ENCODE data around the gene CDKAL1.

The CDKAL1 gene

GRCh38 chr6:20866036-20866435 lies 331.8 kb downstream of the CDKAL1 start:
- TF ChIP-seq ZBTB7A (IDR thresholded peaks at IDR 0.05; ENCODE audit: low read depth) = no peak
- no peak for TF ChIP-seq CREB1 (IDR thresholded peaks at IDR 0.05; ENCODE audit: low read depth)
- no peak for TF ChIP-seq USF1 (IDR thresholded peaks at IDR 0.05)
- no peak for TF ChIP-seq NFIC (IDR thresholded peaks at IDR 0.05)
- TF ChIP-seq TAF1 (IDR thresholded peaks at IDR 0.05; ENCODE audit: low read depth) = no peak

GRCh38 chr6:20866935-20867703 lies 332.9 kb downstream of the CDKAL1 start:
- TF ChIP-seq CEBPB (IDR thresholded peaks at IDR 0.05) = no peak
- no peak for TF ChIP-seq NFIC (IDR thresholded peaks at IDR 0.05)
- no peak for TF ChIP-seq TAF1 (IDR thresholded peaks at IDR 0.05; ENCODE audit: low read depth)
- no peak for TF ChIP-seq YY1 (IDR thresholded peaks at IDR 0.05; ENCODE audit: low read depth)
- no peak for TF ChIP-seq TCF12 (IDR thresholded peaks at IDR 0.05; ENCODE audit: low read depth)
- TF ChIP-seq EP300 (IDR thresholded peaks at IDR 0.05; ENCODE audit: borderline replicate concordance) = no peak
- TF ChIP-seq USF1 (IDR thresholded peaks at IDR 0.05) = no peak

- no peak for TF ChIP-seq FOXM1 (IDR thresholded peaks at IDR 0.05; ENCODE audit: borderline replicate concordance, low read depth)
Observed at GRCh38 chr6:20868397-20869096, 334.3 kb downstream of the CDKAL1 start.

- no peak for TF ChIP-seq TCF12 (IDR thresholded peaks at IDR 0.05; ENCODE audit: low read depth)
Observed at GRCh38 chr6:20870021-20870420, 335.8 kb downstream of the CDKAL1 start.

- TF ChIP-seq EGR1 (IDR thresholded peaks at IDR 0.05) (no peak), NFIC (IDR thresholded peaks at IDR 0.05) (no peak), CREB1 (IDR thresholded peaks at IDR 0.05; ENCODE audit: low read depth) (no peak), RAD21 (IDR thresholded peaks at IDR 0.05; ENCODE audit: low read depth) (no peak), CEBPB (IDR thresholded peaks at IDR 0.05) (no peak), YY1 (IDR thresholded peaks at IDR 0.05; ENCODE audit: low read depth) (no peak), TEAD4 (IDR thresholded peaks at IDR 0.05) (no peak), EP300 (IDR thresholded peaks at IDR 0.05; ENCODE audit: borderline replicate concordance) (no peak), USF1 (IDR thresholded peaks at IDR 0.05) (no peak), TAF1 (IDR thresholded peaks at IDR 0.05; ENCODE audit: low read depth) (no peak), ZBTB7A (IDR thresholded peaks at IDR 0.05; ENCODE audit: low read depth) (no peak), MAX (IDR thresholded peaks at IDR 0.05) (no peak), TCF12 (IDR thresholded peaks at IDR 0.05; ENCODE audit: low read depth) (no peak), FOXM1 (IDR thresholded peaks at IDR 0.05; ENCODE audit: borderline replicate concordance, low read depth) (no peak), REST (IDR thresholded peaks at IDR 0.05; ENCODE audit: low read depth) (no peak)
Observed at GRCh38 chr6:20870493-20870892, 336.2 kb downstream of the CDKAL1 start.

- TF ChIP-seq TEAD4 (IDR thresholded peaks at IDR 0.05) = no peak
- no peak for TF ChIP-seq USF1 (IDR thresholded peaks at IDR 0.05)
- TF ChIP-seq CEBPB (IDR thresholded peaks at IDR 0.05) = no peak
- no peak for TF ChIP-seq CREB1 (IDR thresholded peaks at IDR 0.05; ENCODE audit: low read depth)
Observed at GRCh38 chr6:20873425-20874190, 339.4 kb downstream of the CDKAL1 start.

- TF ChIP-seq EGR1 (IDR thresholded peaks at IDR 0.05) (no peak), RAD21 (IDR thresholded peaks at IDR 0.05; ENCODE audit: low read depth) (peak; percentile 36)
Observed at GRCh38 chr6:20875369-20875963, 341.2 kb downstream of the CDKAL1 start.
